Stimulated activated CD8-positive, alpha-beta memory T cell treated with anti-CD3 and anti-CD28 coated beads, Interleukin-12 subunit alpha, Interleukin-12 subunit beta, amount 100 ng/mL, for 24 hours (primary cell): Measurements from ENCODE around the gene KAT6B.

ENCODE experiments used
- DNase-seq: peaks from one replicate; pipeline ENCODE4 v3.0.0-alpha.2; 2020; ENCODE audit errors: extremely low read depth

The KAT6B gene

DNA sequence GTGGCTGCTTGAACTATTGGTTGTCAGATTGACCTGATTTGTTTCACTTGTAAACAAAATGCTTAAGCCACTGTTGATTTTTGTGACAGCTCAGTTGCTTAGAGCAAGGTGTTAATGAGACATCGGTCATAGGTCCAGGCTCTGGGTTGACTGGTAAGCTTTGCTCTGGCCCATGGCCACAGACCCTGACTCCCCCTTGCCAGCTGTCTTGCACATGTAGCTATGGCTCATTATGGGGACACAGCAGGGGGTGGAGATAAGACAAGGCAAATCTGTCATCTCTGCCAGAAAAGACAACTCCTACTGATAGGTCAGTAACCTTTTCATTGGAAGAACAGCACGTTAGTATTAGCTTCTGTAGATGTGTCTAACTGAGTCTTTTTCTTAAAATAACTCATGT, 95.3 kb downstream of the KAT6B start:
- DNase-seq: no peak

DNA sequence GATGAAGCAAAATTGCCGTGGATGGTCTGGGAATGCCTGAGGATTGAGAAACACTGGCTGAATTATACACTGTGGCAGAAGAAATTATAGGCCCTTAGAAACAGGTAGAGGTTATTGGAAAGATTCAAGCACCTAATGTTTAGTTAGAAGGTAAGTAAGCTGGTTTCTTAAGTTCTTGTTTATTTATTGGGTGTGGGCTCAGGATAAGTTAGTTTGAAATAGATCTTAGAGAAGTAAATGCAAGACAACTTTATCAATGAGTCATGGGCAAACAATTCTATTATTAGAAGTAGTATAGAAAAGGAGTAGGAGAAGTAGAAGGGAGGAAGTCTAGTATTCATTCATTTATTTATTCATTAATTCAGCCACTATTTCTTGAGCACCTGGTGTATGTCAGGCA, 96.5 kb downstream of the KAT6B start:
- no peak for DNase-seq

DNA sequence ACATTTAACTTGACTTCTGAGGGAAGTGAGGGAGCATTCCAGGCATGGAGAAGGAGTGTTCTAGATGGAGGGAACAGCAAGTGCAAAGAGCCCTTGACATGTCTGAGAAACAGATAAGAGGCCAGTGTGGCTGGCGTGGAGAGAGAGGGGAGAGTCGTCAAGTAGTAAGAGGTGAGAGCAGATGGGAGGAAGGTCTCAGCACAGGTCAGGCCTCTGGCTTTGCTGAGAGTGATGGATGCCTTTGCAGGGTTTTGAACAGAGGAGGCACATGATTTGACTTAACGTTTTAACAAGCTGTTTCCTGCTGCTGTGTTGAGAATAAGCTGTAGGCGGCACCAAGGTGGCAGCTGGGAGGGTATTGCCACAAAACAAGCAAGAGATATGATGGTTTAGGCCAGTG, 97.2 kb downstream of the KAT6B start:
- no peak for DNase-seq

DNA sequence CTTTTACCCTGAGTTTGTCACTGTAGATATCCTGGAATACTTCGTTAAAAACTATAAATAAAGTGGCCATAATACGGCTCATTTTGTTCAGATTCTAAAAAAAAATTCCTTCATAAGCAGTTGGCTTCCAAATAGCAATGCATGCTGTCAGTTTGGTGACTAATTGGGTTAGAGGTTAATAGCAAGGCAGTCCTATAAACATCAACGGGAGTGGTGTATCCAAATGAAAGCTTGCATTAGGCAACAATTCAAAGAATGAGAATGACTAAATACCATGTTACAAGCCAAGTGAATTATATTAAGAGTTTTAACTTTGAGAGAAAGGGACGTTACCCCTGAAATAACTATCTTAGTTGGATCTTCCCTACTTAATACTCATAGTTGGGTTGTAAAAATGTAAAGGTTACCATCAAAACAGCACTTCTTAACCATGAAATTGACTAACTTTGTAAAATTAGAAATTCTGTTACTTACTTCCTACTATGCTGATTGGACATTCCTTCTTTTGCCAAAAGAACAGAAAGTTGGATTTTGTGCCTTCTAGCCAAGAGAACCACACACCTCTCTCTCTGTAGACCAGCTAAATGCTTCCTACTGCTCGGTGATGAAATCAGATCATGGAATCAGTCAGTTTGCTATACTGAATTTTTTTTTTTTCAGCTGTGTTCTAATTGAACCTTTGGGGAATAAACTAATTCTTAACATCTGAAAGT, 98.0 kb downstream of the KAT6B start:
- no peak for DNase-seq

DNA sequence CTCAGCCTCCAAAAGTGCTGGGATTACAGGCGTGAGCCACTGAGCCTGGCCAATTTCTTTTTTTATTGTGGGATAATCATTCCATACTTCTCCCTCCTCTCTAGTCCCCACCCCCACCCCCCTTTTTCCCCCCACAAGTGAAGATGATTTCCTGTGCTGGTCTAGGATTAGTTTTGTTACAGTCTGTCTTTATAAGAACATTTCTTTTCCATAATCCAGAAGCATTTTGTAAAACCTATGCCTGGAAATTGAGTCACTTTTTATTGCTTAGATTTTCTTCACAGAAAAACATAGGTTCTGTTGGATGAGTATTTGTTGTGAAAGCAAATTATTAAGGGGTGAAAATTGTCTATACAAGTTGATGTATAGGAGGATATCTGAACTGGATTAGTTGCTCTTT, 98.9 kb downstream of the KAT6B start:
- no peak for DNase-seq

DNA sequence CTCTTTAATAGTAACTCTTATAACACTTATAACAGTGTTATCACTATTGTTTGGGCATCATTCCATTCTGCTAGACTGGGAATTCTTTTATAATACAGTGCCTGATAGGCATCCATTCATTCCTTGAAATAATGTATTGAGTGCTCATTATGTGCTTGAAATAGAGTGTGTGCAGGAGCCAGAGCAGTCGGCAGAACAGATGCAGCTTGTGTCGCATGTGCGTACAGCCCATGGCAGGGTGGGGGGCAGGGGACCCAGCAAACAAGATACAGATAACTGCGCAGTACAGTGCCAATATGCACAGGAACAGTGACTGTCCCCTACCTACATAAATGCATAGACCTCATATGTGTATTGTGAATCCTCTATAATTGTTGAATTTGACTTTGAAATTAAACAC, 99.3 kb downstream of the KAT6B start:
- no peak for DNase-seq

DNA sequence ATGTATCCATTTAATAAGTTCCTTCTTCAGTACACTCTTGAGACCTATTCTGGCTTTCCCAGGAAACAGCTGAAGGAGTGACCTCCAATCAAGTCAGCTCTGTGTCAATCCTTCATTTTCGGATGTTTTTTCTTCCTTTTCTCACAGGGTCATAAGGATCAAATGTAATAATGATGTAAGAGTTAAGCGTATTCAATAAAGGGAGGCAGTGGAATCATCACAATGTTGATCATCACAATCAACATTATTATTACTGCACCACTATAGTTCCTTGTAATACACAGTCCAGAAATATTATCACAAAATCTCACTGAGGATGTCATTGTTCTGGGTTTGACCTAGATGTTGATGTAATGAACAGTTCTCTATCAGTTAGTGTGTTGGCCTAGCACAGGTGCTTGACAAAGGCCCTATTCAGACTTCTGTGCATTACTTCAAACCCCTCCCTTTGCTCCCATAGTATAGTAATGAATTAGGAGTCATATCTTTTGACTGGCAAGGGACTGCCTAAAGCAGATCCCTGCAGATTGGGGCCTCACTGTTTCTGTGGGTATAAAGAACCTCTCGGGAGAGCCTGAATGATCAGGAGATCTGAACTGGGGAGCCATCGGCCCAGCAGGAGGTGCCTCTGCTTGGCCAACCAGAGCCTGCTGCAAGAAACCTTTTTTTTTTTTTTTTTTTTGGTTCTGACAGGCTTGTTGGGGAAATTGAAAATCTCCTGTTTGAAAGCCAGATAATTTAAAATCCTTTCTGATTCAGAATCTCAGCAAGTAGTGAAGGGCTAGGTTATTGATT, 100.6 kb downstream of the KAT6B start:
- no peak for DNase-seq

DNA sequence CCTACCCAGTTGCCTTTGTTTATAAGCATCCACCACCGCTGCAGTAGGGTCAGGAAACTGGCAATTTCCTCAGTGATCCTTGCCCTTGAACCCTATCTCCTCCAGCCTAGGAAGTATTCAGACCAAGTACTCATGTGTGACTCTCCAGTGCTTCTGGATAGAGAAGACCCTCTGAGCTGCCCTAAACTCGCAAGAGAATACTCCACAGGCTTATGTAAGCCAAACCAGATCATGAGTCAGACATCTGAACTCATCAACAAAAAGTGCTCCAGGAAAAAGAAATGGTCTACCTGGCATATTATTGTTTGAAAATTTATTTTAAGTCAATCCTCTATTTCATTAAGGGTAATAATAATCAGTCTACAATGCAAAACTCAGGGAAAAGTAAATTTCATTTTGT, 101.3 kb downstream of the KAT6B start:
- DNase-seq: no peak

DNA sequence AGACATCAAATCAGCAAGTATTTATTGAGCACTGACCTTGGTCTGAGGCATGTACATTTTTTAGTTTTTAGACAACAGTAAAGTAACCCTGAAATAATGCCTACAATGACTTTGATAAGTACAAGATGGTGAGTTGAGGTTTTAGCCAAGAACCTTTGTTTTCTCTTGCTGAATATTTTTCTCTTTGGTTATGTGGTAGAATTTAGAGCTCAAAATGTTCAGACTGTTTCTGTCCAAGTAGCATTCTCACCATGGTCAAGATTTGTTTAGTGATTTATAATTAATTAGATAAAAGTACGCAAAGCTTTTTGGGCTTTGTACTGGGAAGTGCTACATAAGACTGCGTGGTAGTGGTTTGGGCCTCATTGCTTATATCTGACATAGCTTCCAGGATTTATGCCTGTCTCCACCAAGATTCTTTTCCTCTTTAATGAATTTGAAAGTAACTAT, 102.4 kb downstream of the KAT6B start:
- DNase-seq: no peak

DNA sequence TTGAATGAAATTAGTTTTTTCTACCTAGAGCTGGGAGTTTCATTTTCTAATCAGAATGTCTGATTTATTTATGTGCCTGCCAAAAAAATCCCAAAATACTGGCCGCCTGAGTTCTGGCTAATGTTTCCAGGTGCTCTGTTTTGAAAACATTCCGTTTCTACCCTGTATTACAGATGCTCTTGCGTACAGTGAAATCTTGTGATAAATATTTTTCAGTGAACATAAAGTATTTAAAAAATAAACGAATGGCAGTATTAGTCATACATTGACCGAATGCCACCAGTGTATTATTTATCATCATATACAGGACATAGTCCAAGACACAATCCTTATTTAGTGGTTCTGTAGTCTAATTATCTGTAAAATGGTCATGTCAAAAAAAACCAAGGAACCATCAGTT, 102.8 kb downstream of the KAT6B start:
- no peak for DNase-seq

DNA sequence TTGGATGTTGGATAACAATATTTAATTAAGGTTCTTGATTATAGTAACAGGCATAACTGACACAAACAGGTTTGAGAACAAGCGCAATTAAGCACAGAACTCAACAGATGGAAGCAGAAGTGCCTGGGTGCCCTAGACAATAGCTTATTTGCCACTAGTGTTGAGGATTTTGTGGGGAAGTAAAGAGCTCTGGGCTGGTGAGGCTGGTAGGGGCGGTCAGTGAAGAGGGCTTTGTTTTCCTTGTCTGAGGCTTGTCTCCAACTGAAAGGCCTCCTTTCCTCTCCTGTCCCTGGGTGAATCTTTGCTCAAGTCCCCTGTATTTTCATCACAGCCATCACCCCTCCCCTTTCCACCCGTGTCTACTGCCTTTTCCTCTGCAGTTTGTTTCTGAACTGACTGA, 104.6 kb downstream of the KAT6B start:
- no peak for DNase-seq

DNA sequence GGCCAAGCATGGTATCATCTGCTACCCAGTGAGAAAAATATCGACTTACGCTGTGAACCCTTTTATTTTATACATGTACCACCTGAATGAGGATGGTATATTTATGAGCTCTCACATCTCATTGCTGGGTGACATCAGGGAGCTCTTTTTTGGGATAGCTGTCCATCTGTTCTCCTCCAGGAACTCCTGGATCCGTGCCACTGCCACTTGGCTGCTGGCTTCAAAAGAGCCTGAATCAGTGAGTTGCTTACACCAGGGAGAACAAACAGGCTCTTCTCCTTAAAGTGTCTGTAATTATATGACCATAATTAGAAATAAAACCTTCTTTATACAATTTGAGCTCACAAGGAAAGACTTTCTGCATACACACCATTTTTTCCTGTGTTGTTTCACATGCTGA, 106.2 kb downstream of the KAT6B start:
- no peak for DNase-seq

DNA sequence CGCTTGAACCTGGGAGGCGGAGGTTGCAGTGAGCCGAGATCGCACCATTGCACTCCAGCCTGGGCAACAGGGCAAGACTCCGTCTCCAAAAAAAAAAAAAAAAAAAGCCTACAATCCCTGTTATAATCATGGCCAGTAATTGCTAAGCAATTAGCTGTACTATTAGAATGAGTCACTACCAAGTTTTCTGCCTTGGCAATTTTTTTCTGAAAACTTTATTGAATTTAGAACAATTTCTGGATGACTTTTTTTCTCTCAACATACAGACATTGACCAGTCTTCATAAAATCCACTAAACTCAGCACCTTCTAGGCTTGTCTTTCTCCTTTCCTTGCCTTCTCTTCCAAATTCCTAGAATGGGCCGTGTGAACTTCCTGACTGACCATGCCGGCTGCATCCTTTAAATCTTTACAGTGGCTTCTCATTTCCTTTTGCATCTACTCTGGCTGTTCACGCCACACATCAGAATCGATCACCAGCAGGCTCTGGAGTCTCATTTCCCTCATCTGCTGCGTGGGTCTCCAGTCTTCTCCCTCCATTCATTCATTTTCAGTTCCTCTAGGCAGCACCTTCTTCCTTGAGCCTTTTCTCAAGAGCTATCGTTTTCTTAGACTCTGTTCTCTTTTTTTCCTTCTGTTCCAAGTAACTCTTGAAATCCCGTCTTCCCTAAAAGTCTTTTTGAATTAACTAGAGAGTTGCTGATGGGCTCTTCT, 107.9 kb downstream of the KAT6B start:
- no peak for DNase-seq

DNA sequence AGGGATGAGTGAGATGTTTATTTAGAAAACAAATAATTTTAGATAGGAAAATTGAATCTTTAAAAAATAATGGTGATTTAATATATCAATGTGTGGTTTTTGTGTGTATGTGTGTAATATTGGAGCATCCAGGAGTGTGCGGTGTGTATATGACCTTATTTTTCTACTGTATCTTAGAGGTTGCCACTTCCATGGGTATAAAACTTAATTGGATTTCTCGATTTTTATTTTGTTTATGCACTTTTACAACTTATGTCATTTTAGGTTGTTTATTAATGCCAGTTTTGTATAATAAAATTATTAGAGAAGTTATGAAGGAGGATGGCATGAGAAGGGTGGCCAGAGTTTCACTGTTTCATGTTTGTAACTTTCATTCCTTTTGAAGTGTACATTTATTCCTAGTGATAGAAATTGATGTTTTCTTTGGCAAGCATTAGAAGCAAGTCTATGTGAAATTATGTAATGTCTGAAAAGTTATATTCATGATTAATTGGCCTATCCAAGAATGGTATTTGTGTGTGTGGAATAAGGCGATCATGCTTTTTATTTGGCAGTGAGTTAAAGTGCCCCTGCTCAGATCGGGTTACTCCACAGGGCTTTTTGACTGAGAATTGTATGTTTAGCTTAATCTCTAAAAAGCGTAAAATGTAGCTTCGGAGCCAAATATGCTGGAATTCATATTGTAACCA, 110.3 kb downstream of the KAT6B start:
- no peak for DNase-seq

DNA sequence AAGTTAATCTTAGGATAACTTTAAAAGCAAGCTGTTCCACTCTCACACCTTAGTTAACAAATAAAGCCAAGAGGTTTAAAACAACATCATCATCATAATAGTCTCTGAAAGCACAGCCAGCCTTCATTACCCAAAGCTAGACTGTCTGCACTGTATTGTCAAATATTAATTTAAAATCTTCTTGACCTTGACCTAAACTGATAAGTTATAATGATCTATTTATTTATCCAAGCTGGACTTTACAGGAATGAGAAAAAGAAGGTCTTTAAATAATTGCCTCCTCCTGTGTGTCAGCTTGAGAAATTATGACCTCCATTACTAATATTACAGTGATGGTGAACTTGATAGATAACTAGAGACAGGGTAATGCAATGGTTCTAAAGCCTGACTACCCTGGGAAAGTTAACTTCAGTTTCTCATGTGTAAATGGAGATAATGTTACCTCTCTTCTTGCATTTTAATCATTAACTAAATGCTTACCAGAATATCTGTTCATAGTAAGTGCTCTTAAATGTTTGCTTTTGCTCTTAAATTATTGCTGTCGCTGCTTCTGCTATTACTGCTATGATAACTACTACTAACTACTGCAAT, 111.0 kb downstream of the KAT6B start:
- no peak for DNase-seq

DNA sequence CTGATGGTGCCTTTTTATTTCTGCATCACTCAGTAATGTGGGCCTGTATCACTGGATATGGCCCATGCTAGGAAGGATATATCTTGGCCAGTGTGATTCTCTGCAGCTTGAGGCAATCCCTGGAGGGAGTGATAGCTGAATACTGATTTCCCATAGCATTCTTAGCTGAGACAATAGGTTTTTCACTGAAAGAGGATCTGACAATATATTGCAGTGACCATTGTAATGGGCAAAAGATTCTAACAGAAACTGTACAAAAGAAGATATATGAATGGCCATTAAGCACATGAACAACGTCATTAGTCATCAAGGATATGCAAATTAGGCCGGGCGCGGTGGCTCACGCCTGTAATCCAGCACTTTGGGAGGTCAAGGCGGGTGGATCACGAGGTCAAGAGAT, 117.8 kb downstream of the KAT6B start:
- DNase-seq: no peak

DNA sequence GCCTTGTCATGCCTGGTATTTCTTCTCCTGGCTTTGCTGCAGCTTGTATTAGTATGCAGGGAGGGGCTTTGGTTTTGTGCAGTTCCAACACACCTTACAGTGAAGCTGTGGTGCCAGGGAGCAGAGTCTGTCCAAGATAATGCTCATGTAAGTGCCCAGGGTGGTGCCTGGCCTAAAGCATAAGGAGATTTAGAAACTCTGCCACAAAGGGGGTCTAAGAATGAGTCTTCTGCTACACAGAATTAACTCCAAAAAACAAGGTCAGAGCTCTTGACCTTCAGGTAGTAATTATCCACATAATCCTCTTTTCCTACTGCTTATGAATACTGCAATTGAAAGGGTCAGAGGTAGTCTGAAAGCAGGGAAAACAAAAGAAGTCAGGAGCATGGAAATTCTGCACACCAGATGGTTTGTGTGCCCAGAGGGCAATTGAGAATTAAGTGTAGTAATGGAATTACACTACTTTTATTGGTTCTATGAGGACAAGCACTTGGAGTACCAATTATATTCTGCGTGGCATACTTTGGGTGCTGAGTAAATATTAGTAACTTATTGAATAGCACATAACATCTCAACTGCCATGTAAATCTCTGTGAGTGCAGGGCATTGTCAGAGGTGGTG, 121.5 kb downstream of the KAT6B start:
- no peak for DNase-seq

DNA sequence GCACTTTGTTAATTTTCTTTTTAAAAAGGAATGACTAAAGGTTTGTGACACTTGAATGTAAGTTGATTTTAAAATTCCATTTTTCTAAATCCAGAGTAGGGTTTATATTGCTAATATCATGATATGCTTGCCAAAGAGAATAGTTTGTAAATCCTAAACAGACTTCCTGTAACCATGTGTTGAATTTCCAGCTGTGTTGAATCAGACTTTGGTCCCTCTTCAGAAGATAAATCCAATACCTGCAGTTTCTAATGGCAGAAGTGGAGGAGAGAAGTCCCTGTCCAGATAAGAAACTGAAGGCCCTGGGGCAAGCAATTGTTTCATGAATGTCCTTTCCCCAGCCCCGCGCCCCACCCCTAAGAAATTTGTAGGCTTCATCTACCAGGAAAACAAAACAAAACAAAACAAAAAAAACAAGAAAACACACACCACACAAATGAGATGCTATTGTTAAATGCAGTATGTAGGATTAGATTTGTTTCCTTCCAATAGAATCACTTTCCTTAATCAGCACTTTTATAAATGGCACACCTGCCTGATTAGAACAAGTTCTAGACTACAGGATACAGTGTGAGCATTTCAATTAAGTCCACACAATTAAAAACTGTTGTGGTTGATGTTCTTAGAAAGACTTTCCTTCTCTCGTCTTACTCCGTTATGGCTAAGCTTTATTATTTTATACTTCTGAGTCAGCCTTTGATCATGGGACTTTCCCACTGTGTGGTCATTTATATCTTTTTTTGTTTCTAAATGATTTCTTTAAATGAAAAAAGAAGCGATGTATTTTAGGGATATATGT, 122.8 kb downstream of the KAT6B start:
- DNase-seq: no peak

DNA sequence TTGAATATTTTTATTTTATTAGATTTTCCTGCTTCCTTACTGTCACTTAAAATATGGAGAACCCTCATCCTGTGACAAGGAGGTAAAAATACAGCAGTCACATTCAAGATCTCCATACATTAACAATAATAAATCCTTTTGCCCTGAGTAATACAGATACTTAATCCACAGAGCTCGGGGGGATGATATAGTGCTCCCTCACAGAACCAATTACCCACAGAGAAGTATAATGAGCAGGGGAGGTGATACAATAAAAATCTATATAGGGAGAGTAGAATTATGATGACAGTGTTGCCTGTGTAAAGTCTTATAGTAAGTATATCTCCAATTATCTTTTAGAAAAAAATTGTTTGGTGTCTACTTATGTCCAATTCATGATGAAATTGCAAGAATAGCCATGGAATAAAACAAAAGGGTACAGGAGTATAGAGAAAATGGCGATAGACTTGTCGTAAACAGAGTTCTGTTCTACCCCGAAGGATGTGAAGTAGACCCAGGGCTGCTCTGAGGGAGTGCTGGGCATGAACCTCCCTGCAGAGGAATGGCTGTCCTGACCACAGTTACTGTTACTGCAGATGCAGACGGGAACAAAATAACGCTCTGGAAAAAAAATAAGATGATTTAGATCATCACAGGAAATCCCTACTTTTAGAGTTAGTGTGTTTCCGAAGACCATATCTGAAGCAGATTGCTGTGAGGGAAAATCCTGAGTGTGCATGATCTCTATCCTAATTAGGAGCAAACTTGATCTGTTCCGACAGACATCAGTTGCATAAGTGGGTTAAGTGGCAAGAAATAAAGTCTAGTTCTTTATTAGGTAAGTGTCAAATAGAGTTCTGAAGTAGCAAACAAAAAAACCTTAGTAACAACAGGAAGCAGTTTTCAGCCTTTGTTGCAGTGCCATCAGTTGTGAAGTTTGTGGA, 123.7 kb downstream of the KAT6B start:
- no peak for DNase-seq
